Measurements from ENCODE around the gene TMEM222.
"Not testable (repeated sequence)": the region's sequence is repeated elsewhere in the genome, so short reads cannot be mapped to it uniquely, and the experiment has no call there.

TMEM222 gene
- 17.1 to 55.0 reads per million in 2 donors for total RNA-seq

DNA sequence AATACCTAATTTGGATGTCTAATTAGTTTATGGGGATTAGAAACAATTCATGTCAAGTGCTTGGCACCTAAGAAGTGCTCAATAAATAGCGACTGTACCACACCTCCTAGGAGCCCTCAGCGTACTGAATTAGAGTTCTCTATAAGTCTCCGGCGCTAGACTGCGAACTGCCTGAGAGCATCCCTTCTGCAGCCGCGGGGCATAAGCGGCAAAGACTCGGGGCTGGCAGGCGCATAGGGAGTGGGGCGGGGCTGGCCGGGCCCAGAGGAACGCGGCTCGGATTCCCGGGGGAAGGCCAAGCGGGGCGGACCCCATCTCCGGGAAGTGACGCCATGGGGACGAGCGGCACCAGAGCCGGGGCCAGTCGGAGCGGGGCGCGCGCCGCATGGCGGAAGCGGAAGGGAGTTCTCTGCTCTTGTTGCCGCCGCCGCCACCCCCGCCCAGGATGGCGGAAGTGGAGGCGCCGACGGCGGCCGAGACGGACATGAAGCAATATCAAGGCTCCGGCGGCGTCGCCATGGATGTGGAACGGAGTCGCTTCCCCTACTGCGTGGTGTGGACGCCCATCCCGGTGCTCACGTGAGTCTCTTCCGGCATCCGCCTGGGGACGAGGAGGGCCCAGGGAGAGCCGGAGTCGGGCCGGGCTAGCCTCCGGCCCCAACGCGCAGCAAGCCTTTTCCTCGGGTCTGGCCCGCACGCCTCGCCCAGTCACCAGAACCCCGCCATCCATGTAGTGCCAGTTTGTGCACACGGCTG lies at the start of gene TMEM222:
Gene TMEM222, plus strand, starts transcription at position 351 of the 756 bp plus-strand sequence. Its CDS starts 35 bp downstream, at position 386.
- peak; percentile 94 for DNase-seq

DNA sequence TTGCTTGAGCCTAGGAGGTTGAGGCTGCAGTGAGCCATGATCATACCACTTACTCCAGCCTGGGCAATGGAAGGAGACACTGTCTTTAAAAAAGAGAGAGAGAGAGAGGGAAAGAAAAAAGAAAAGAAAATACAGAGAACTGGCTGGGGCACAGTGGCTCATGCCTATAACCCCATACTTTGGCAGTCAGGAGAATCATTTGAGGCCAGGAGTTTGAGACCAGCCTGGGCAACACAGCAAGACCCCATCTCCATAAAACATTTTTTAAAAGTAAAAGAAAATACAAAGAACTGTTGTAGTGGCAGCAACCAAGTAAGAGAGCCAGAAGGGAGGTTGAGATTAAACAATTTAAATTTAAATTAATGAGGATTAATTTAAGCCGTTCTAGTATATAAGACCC lies 47.8 kb upstream of the TMEM222 start:
- no peak for DNase-seq

DNA sequence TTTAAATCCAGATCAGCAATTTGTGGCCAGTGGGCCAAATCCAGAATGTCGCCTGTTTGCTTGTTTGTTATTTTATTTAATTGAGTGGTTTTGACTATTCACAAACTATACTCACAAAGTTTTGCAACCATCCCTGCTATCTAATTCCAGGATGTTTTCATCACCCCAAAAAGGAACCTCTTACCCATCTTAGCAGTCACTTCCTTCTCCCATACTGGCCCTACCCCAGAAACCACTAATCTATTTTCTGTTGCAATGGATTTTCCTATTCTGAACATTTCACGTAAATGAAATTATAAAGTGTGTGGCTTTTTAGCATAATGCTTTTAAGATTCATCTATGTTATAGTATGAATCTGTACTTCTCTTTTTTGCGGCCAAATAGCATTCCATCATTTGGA lies 46.3 kb upstream of the TMEM222 start:
- no peak for DNase-seq

GRCh38 chr1:27284425-27285273 lies 37.3 kb upstream of the TMEM222 start:
- peak; percentile 93 for DNase-seq

DNA sequence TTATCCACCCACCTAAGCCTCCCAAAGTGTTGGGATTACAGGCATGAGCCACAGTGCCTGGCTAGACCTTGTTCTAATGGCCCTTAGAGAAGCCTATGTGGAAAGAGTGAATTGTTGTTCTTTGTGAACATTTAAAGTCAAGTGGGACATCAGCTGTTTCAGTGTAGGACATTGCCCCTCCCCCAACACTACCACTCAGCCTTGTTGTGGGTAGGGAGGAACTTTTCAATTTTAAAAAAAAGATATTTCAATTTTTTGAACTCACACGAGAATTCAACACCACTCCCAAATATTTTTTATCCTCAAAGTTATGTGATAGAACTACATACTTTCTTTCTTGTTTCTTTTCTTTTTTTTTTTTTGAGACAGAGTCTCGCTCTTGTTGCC lies 36.7 kb upstream of the TMEM222 start:
- no peak for DNase-seq

GRCh38 chr1:27285821-27286220 lies 36.1 kb upstream of the TMEM222 start:
- not testable (repeated sequence) for DNase-seq

DNA sequence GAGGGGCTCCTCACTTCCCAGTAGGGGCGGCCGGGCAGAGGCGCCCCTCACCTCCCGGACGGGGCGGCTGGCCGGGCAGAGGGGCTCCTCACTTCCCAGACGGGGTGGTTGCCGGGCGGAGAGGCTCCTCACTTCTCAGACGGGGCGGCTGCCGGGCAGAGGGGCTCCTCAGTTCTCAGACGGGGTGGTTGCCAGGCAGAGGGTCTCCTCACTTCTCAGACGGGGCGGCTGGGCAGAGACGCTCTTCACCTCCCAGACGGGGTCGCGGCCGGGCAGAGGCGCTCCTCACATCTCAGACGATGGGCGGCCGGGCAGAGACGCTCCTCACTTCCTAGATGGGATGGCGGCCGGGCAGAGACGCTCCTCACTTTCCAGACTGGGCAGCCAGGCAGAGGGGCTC lies 32.8 kb upstream of the TMEM222 start:
- DNase-seq = not testable (repeated sequence)

DNA sequence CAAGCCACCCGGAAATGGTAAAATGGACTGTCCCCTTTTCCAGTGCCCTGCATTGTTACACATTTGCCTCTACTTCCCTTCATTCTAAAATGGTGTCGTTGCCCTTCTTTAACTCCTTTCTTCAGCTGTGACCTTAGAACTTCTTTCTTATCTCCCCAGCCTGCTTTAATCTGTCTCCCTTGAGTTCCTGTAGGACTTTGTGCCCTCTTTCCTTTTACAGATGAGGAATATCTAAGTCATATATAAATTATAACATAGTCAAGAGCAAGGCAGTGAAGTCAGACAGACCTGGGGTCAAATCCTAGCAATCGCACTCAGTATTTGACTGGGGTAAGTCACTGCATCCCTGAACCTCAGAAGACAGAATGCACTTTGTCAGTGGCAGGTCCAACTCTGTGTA lies 31.4 kb upstream of the TMEM222 start:
- DNase-seq = no peak

DNA sequence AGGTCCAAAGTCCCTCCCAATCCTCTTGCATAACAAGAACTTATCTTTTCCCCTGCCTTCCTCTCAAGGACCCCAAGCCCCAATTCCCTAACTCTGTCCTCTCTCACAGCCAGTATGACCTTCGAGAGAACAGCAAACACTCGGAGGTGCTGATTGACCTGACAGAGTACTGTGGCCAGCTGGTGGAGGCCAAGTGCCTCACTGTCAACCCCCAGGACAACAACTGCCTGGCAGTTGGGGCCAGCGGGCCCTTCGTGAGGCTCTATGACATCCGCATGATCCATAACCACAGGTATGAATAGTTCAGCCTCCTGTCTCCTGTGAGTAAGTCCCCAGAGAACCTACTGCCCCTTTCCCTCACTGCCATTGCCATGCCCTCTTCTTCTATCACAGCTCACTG lies 29.9 kb upstream of the TMEM222 start:
- no peak for DNase-seq

DNA sequence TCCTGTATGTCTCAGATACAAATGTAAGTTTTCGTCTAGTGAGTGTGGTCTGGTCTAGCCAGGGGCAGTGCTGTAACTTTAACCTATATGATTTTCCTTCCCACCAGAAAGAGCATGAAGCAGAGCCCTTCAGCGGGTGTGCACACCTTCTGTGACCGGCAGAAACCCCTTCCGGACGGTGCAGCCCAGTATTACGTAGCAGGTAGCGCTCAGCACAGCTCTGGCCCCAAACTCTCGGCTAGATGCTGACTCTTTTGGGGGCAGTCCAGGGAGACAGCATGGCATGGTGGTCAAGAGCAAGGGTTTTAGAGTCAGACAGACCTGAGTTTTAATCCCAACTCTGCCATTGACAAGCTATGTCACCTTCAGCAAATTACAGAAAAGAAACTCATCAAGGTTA lies 28.0 kb upstream of the TMEM222 start:
- no peak for DNase-seq

DNA sequence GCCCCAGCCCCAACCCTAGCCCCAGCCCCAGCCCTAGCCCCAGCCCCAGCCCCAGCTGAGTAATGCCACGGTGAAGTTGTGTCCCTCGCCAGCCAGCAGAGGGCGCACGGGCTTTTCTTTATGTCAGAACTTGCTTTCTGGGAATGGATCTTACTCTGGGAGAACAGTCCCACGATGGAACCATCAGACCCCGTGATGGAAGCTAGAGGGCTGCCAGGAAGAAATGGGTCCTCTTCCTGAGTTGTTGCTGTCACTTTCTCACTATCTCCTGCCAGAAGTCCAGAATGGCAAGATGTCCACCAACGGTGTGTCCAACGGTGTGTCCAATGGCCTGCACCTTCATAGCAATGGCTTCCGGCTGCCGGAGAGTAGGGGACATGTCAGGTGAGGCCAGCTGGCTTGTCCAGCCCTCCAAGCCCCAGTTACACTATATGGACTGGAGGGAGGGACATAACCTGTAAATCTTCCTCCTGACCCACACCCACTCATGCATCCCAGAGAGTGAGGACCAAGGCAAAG lies 25.1 kb upstream of the TMEM222 start:
- peak; percentile 70 for DNase-seq

- no peak for DNase-seq
Observed at GRCh38 chr1:27297903-27298302, 24.1 kb upstream of the TMEM222 start.

GRCh38 chr1:27298632-27299384 lies 23.2 kb upstream of the TMEM222 start:
- DNase-seq = no peak

GRCh38 chr1:27299385-27300271 lies 22.3 kb upstream of the TMEM222 start:
- no peak for DNase-seq

- peak; percentile 69 for DNase-seq
Observed at GRCh38 chr1:27300341-27301051, 21.5 kb upstream of the TMEM222 start.

DNA sequence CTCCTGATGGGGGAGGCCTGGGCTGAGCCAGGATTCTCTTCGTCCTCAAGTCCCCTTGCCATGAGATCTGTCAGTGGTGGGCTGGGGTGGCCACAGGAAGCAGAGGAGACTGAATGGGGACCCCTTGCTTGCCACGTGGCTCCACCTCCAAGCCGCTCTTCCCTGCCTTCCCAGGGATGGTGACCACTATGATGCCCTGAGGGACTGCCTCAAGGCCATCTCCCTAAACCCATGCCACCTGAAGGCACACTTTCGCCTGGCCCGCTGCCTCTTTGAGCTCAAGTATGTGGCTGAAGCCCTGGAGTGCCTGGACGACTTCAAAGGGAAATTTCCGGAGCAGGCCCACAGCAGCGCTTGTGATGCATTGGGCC lies 20.9 kb upstream of the TMEM222 start:
- no peak for DNase-seq

- DNase-seq = no peak
Observed at GRCh38 chr1:27301582-27302199, 20.3 kb upstream of the TMEM222 start.

DNA sequence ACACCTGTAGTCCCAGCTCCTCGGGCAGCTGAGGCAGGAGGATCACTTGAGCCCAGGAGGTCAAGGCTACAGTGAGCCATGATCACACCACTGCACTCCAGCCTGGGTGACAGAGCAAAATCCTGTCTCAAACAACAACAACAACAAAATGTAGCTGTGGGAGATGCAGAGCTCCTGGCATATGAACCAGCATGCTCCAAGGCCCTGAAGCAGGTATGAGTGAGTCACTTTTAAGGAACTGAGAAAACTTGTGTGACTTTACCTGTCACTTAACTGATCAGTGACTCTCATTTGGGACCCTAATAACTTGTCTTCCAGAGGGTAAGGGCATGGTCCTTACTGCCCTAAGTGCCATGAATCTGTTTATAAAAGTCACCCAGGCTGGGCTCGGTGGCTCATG lies 19.4 kb upstream of the TMEM222 start:
- no peak for DNase-seq

GRCh38 chr1:27303509-27303908 lies 18.5 kb upstream of the TMEM222 start:
- no peak for DNase-seq

- DNase-seq = no peak
Observed at GRCh38 chr1:27306071-27306470, 15.9 kb upstream of the TMEM222 start.
